Measurements from ENCODE around the gene PRCP.

Gene PRCP

DNA sequence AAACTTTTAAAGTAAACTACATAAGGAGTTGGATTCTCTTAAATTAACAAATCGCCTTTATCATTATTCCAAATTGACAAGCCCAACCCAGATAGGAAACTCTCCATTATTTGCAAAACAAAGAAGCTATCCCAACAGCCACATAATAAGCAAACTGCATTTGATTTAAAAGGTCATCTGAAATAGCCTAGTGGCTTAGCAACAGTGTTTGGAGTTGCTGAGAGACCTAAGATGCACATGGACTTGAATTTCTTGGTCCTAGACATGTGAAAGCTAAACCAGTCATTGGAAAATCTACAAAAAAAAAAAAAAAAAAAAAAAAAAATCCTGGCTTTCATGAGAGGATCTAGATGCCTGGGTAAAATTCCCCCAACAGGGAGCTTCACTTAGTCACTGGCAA lies 69.5 kb downstream of the PRCP start:
- TF ChIP-seq, protein P1, sequence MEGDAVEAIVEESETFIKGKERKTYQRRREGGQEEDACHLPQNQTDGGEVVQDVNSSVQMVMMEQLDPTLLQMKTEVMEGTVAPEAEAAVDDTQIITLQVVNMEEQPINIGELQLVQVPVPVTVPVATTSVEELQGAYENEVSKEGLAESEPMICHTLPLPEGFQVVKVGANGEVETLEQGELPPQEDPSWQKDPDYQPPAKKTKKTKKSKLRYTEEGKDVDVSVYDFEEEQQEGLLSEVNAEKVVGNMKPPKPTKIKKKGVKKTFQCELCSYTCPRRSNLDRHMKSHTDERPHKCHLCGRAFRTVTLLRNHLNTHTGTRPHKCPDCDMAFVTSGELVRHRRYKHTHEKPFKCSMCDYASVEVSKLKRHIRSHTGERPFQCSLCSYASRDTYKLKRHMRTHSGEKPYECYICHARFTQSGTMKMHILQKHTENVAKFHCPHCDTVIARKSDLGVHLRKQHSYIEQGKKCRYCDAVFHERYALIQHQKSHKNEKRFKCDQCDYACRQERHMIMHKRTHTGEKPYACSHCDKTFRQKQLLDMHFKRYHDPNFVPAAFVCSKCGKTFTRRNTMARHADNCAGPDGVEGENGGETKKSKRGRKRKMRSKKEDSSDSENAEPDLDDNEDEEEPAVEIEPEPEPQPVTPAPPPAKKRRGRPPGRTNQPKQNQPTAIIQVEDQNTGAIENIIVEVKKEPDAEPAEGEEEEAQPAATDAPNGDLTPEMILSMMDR (IDR thresholded peaks at IDR 0.05; ENCODE audit: borderline replicate concordance, insufficient read depth, low read depth, low read length), result no peak
- no peak overlapping the region for H3K4me3 ChIP-seq (ENCODE audit: low read depth, low read length)

DNA sequence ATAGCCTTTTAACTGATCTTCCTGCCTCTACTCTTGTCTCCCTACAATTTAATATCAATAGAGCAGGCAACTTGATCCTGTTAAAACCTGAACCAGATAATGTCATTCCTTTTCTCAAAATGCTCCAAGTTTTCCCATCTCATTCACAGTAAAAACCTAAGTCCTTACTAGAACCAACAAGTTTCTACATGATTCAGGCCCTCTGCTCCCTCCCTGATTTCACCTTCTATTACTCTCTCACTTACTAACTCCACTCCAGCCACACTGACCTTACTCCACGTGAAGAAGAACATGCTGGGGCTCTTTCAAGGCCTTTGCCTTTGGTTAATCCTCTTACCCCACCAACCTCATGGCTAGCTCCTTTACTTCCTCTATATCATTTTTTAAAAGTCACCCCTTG lies 71.1 kb downstream of the PRCP start:
- TF ChIP-seq, protein P1 (IDR thresholded peaks at IDR 0.05; ENCODE audit: borderline replicate concordance, insufficient read depth, low read depth, low read length), result no peak
- H3K4me3 ChIP-seq (ENCODE audit: low read depth, low read length), result no peak overlapping the region

DNA sequence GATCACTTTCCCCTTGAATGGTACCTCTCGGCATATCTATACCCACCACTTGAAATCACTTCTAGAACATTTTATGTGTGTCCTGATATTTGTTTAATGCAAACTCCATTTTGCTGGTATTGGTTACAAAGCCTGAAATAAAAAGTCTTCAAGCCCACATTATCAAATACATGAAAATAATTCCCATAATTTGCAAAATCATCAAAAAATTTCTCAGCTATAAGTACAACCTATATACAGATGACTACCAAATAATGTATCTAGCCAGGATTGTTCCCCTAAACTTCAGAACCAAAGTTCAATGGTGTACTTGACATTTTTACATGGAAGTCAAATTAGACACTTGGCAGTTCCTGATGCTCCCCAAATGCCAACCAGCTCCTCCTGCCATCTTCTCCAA lies 71.8 kb downstream of the PRCP start:
- TF ChIP-seq, protein P1 (IDR thresholded peaks at IDR 0.05; ENCODE audit: borderline replicate concordance, insufficient read depth, low read depth, low read length), result no peak
- no peak overlapping the region for H3K4me3 ChIP-seq (ENCODE audit: low read depth, low read length)

DNA sequence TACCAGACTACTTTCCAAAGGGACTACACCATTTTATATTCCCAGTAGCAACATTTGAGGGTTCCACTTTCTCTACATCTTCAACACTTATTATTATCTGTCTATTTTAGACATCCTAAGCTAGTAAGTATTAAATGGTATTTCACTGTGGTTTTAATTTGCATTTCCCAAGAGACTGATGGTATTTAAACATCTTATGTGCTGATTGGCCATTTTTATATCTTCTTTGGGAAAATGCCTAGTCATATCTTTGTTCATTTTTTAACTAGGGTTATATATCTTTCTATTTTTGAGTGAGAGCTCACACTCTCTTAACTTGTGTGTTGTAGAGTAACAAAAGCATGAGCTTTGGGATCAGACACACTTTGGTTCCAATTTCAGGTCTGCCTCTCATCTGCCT lies 73.7 kb downstream of the PRCP start:
- no peak overlapping the region for H3K4me3 ChIP-seq (ENCODE audit: low read depth, low read length)
- TF ChIP-seq, protein P1 (IDR thresholded peaks at IDR 0.05; ENCODE audit: borderline replicate concordance, insufficient read depth, low read depth, low read length), result no peak

DNA sequence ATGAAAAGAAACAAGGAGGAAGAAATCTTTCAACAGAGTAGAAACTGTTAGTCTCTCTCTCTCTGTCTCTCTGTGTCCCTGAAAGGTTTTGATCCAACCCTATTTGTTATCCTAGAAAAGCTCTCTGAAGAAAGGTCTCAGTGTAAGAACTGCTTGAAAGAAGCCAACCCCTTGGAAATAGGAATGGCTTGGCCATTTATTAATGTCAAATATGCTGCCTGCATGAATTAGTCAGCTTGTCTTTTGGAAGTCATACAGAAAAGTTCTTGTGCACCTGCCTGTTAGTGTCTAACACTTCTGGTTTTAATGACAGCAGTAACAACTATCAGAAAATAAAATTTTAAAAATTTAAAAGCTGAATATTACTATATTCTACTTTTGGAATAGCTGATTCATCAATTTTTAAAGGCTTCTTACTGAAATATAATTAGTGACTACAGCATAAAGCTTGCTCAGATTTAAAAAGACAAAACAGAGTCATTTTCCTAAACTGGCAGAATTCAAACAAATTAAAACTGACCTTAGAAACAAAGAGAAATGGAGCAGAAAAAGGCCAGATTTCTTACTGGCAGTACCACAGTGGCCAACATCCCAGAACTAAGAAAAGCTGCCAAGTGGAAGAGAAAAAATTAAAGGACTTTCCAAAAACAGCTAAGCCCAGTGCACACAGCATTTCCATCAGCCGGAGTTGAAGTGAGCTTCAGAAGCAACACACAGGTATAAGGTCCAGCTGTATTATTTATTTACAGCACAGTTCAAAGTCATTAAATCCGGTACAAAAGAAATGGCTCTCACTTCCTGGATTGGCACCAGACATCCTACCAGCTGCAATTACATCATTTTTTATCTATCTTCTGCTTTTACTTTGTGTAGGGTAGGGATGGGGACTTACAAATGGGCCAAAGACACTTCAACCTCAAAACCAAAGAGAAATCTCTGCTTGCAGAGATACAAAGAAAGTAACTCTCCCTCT lies 76.3 kb downstream of the PRCP start:
- no peak overlapping the region for H3K4me3 ChIP-seq (ENCODE audit: low read depth, low read length)
- TF ChIP-seq, protein P1 (IDR thresholded peaks at IDR 0.05; ENCODE audit: borderline replicate concordance, insufficient read depth, low read depth, low read length), result no peak

DNA sequence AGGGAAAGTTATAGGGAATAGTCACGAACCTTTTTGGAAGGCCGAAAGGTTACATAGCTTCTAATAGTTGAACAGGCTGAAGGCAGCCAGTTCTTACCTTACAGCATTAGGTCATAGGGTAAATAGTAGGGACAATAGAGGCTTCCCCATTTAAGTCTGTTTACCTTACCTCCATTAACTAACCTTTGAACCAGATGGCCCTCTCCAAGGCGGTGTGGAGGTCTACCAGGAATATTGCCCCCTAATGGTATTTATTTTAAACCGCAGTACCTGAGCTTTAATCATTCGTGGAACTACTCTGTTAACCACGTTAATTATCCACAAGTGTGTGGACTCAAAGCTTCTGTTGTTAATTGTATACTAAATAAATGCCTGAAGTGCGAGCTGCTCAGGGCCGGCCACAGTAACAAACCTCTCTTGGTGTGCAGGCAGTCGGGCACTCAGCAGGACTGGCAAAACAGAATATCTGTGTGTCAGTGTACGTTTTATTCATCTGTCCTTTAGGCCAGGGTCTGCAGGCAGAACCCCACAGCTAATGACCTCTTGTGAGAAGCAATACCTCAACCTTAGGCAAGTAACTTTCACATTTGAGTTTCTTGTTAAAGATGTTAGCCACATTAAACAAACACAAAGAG lies 81.7 kb downstream of the PRCP start:
- no peak overlapping the region for H3K4me3 ChIP-seq (ENCODE audit: low read depth, low read length)
- TF ChIP-seq, protein P1 (IDR thresholded peaks at IDR 0.05; ENCODE audit: borderline replicate concordance, insufficient read depth, low read depth, low read length), result no peak

Measured in GM12875 (cell line).